ENCODE data around the gene PACRG.

- TF ChIP-seq CTCF (IDR thresholded peaks at IDR 0.05) (no peak), POLR2AphosphoS5 (IDR thresholded peaks at IDR 0.05; ENCODE audit: low read depth, low read length) (no peak)
- TF ChIP-seq, protein P1, sequence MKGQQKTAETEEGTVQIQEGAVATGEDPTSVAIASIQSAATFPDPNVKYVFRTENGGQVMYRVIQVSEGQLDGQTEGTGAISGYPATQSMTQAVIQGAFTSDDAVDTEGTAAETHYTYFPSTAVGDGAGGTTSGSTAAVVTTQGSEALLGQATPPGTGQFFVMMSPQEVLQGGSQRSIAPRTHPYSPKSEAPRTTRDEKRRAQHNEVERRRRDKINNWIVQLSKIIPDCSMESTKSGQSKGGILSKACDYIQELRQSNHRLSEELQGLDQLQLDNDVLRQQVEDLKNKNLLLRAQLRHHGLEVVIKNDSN (IDR thresholded peaks at IDR 0.05; ENCODE audit: borderline replicate concordance, low read depth): no peak
Observed at GRCh38 chr6:163248051-163248450, 520.3 kb downstream of the PACRG start.
